AG09309 (cell line): ENCODE measurements around the gene ADAM17.

ENCODE experiments used
- DNase-seq: peaks from one replicate; pipeline ENCODE4 v3.0.0-alpha.2; 2010; ENCODE audit warnings: low read depth
- H3K4me3 ChIP-seq: 2 replicates; pipeline ENCODE4 v1.5.1; 2011; ENCODE audit warnings: mild to moderate bottlenecking, low read depth, low read length, moderate library complexity; ENCODE audit not compliant: control insufficient read depth
- CTCF ChIP-seq: IDR thresholded peaks from 2 replicates; pipeline ENCODE4 v1.5.1; 2011; ENCODE audit warnings: mild to moderate bottlenecking, low read depth, low read length, inconsistent platforms; ENCODE audit not compliant: insufficient read depth, control insufficient read depth; ENCODE audit errors: missing control alignments

ADAM17 gene

GRCh38 chr2:9549420-9549819 lies 6.2 kb downstream of the ADAM17 start:
- no peak for TF ChIP-seq CTCF
- H3K4me3 ChIP-seq: no peak overlapping the region
- DNase-seq: no peak

- no peak for DNase-seq
- no peak overlapping the region for H3K4me3 ChIP-seq
- TF ChIP-seq CTCF: no peak
Observed at GRCh38 chr2:9548506-9548905, 7.1 kb downstream of the ADAM17 start.

GRCh38 chr2:9547262-9547991 lies 8.2 kb downstream of the ADAM17 start:
- no peak for DNase-seq
- H3K4me3 ChIP-seq: no peak overlapping the region
- TF ChIP-seq CTCF: no peak

- no peak for TF ChIP-seq CTCF
- no peak overlapping the region for H3K4me3 ChIP-seq
- DNase-seq: no peak
Observed at GRCh38 chr2:9545502-9545901, 10.1 kb downstream of the ADAM17 start.

- no peak for DNase-seq
- no peak overlapping the region for H3K4me3 ChIP-seq
- no peak for TF ChIP-seq CTCF
Observed at GRCh38 chr2:9543557-9543956, 12.1 kb downstream of the ADAM17 start.

- no peak for TF ChIP-seq CTCF
- no peak overlapping the region for H3K4me3 ChIP-seq
- no peak for DNase-seq
Observed at GRCh38 chr2:9539531-9539930, 16.1 kb downstream of the ADAM17 start.
